Measurements from ENCODE around the gene CD4.

Gene CD4

GRCh38 chr12:6778574-6779550, 10.5 kb upstream of the CD4 start:
- DNase-seq, result peak; percentile 100

GRCh38 chr12:6779708-6780432, 9.5 kb upstream of the CD4 start:
- no peak for DNase-seq

GRCh38 chr12:6780573-6780972, 8.8 kb upstream of the CD4 start:
- DNase-seq, result no peak

GRCh38 chr12:6782119-6782518, 7.2 kb upstream of the CD4 start:
- DNase-seq, result no peak

GRCh38 chr12:6782850-6783566, 6.3 kb upstream of the CD4 start:
- DNase-seq, result no peak

- DNase-seq, result no peak
Observed at GRCh38 chr12:6783828-6784227, 5.5 kb upstream of the CD4 start.

GRCh38 chr12:6784296-6784695, 5.0 kb upstream of the CD4 start:
- no peak for DNase-seq

- DNase-seq, result no peak
Observed at GRCh38 chr12:6784761-6785160, 4.6 kb upstream of the CD4 start.

- DNase-seq, result no peak
Observed at GRCh38 chr12:6786416-6787094, 2.8 kb upstream of the CD4 start.

- DNase-seq, result no peak
Observed at GRCh38 chr12:6787309-6787708, 2.0 kb upstream of the CD4 start.

GRCh38 chr12:6790496-6791150, 1.3 kb downstream of the CD4 start:
- DNase-seq, result no peak

GRCh38 chr12:6791931-6792520, 2.7 kb downstream of the CD4 start:
- DNase-seq, result no peak

GRCh38 chr12:6792522-6793201, 3.3 kb downstream of the CD4 start:
- DNase-seq, result peak; percentile 82

GRCh38 chr12:6795088-6795487, 5.8 kb downstream of the CD4 start:
- DNase-seq, result no peak

GRCh38 chr12:6796576-6796975, 7.2 kb downstream of the CD4 start:
- DNase-seq, result no peak

- no peak for DNase-seq
Observed at GRCh38 chr12:6799147-6799546, 9.8 kb downstream of the CD4 start.

GRCh38 chr12:6807170-6807569, 17.8 kb downstream of the CD4 start:
- no peak for DNase-seq

GRCh38 chr12:6809056-6809455, 19.7 kb downstream of the CD4 start:
- DNase-seq, result no peak

- DNase-seq, result no peak
Observed at GRCh38 chr12:6810758-6811157, 21.4 kb downstream of the CD4 start.

GRCh38 chr12:6813363-6813762, 24.0 kb downstream of the CD4 start:
- no peak for DNase-seq

GRCh38 chr12:6816598-6816997, 27.3 kb downstream of the CD4 start:
- no peak for DNase-seq
